Endodermal cell (in vitro differentiated cells): ENCODE results near the gene WFDC10A. TPM values are rescaled to one million over a fixed set of nuclear protein-coding genes. Genes with fewer than 3 reads are reported as not detected.
"Not testable (repeated sequence)": the region's sequence is repeated elsewhere in the genome, so short reads cannot be mapped to it uniquely, and the experiment has no call there.

ENCODE experiments used
- DNase-seq: peaks from one replicate; pipeline ENCODE4 v3.0.0-alpha.2; 2017
- H3K27ac ChIP-seq: 2 replicates; pipeline ENCODE4 v1.5.1; 2013; ENCODE audit warnings: mild to moderate bottlenecking, low read depth, low read length, moderate library complexity
- H3K27me3 ChIP-seq: 2 replicates; pipeline ENCODE4 v1.6.1; 2013; ENCODE audit warnings: mild to moderate bottlenecking, low read length, moderate library complexity; ENCODE audit not compliant: insufficient read depth, control insufficient read depth, poor library complexity, severe bottlenecking
- H3K36me3 ChIP-seq: 2 replicates; pipeline ENCODE4 v1.7.0; 2013; ENCODE audit warnings: mild to moderate bottlenecking, low read length, moderate library complexity; ENCODE audit not compliant: control insufficient read depth, insufficient read depth
- H3K4me1 ChIP-seq: one replicate; pipeline ENCODE4 v1.7.0; 2013; ENCODE audit warnings: low read length; ENCODE audit not compliant: control insufficient read depth, insufficient read depth
- H3K4me3 ChIP-seq: 2 replicates; pipeline ENCODE4 v1.5.1; 2013; ENCODE audit warnings: mild to moderate bottlenecking, low read length, moderate library complexity
- H3K9ac ChIP-seq: 2 replicates; pipeline ENCODE4 v1.6.1; 2013; ENCODE audit warnings: mild to moderate bottlenecking, low read length, moderate library complexity; ENCODE audit not compliant: poor library complexity, severe bottlenecking; ENCODE audit errors: extremely low read depth
- H3K9me3 ChIP-seq: 2 replicates; pipeline ENCODE4 v1.6.1; 2013; ENCODE audit warnings: mild to moderate bottlenecking, low read length, moderate library complexity; ENCODE audit not compliant: control insufficient read depth
- H3K27ac Mint-ChIP-seq: 2 replicates; pipeline ENCODE4 v1.8.0; 2020; ENCODE audit warnings: mixed read lengths
- H3K27me3 Mint-ChIP-seq: 2 replicates; pipeline ENCODE4 v1.8.0; 2021; ENCODE audit warnings: mild to moderate bottlenecking, mixed read lengths; ENCODE audit not compliant: insufficient read depth
- H3K36me3 Mint-ChIP-seq: 2 replicates; pipeline ENCODE4 v1.8.0; 2020; ENCODE audit warnings: low read depth, mixed read lengths
- H3K4me1 Mint-ChIP-seq: 2 replicates; pipeline ENCODE4 v1.8.0; 2020; ENCODE audit warnings: mixed read lengths
- H3K4me3 Mint-ChIP-seq: 2 replicates; pipeline ENCODE4 v1.8.0; 2020; ENCODE audit warnings: mild to moderate bottlenecking, moderate library complexity, mixed read lengths
- H3K9me3 Mint-ChIP-seq: 2 replicates; pipeline ENCODE4 v1.8.0; 2020; ENCODE audit warnings: mild to moderate bottlenecking, mixed read lengths
- WGBS, 2 experiments: methylation state at CpG; one replicate each; pipeline versions ENCODE4 v1.1.5 to v1.1.7; 2013; ENCODE audit warnings: missing lambda C conversion rate in 2 of 2, mixed read lengths in 1 of 2; ENCODE audit not compliant: insufficient coverage in 1 of 2, insufficient read length in 1 of 2; 5-methylcytosine and 5-hydroxymethylcytosine counted together
- total RNA-seq, 2 donors: library from RNA; stranded (reverse); fragmentation: NEBNext Ultra II Directional in 1 of 2; extraction: Animal tissue kit (Norgen Biotek cat#: 25700) in 1 of 2; gene quantifications; 2 replicates in 1 of 2; 3 replicates in 1 of 2; pipeline ENCODE4 v1.2.1, GENCODE V29; 2021
- TF ChIP-seq, protein P1 (sequence below): fragments of 200-600 bp; sonication (generic); conservative IDR thresholded peaks from 2 replicates; pipeline ENCODE4 v1.5.0; 2021; ENCODE audit warnings: antibody characterized with exemption, mild to moderate bottlenecking

Gene WFDC10A
- total RNA-seq, 2 donors from 2014 or later: not detected

DNA sequence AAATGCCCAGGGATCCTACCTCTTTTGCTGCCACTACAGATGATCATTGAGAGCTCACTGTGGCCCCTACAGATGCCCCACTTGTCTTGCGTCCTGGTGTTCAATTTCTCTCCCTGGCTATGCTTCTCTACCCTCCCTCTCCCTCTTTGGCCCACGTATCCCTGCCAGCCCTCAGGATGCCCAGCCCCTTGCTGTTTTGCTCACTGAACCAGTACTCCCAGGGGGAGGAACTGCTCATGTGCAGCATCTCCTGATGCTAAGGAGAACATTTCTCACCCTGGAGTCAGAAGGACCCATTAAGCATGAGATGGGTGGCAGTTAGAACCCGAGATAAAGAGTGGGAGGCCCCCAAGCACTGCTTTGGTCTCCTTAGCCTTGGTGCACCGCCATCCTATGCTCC lies 1.6 kb downstream of the WFDC10A start, which contains the start of gene WFDC9:
Gene WFDC9, minus strand, starts transcription at position 101 of the 400 bp plus-strand sequence. CDS start 21,103 bp downstream, outside the sequence.
- no peaks in the 10 kb centered on the region for H3K36me3 Mint-ChIP-seq
- H3K9me3 Mint-ChIP-seq: no peaks in the 10 kb centered on the region
- H3K27ac Mint-ChIP-seq: no peak within 1 kb of the TSS
- H3K36me3 ChIP-seq: no peaks in the 10 kb centered on the region
- no peaks in the 10 kb centered on the region for H3K27me3 ChIP-seq
- DNase-seq: no peak
- no peaks in the 10 kb centered on the region for H3K4me1 ChIP-seq
- H3K4me3 Mint-ChIP-seq: no peak within 1 kb of the TSS
- TF ChIP-seq, protein P1, sequence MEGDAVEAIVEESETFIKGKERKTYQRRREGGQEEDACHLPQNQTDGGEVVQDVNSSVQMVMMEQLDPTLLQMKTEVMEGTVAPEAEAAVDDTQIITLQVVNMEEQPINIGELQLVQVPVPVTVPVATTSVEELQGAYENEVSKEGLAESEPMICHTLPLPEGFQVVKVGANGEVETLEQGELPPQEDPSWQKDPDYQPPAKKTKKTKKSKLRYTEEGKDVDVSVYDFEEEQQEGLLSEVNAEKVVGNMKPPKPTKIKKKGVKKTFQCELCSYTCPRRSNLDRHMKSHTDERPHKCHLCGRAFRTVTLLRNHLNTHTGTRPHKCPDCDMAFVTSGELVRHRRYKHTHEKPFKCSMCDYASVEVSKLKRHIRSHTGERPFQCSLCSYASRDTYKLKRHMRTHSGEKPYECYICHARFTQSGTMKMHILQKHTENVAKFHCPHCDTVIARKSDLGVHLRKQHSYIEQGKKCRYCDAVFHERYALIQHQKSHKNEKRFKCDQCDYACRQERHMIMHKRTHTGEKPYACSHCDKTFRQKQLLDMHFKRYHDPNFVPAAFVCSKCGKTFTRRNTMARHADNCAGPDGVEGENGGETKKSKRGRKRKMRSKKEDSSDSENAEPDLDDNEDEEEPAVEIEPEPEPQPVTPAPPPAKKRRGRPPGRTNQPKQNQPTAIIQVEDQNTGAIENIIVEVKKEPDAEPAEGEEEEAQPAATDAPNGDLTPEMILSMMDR: no peak
- H3K4me1 Mint-ChIP-seq: peaks cover 1% of the 10 kb centered on the region
- H3K9ac ChIP-seq: no peak within 1 kb of the TSS
- WGBS, 2 experiments: 83 to 85% methylated on average over 1 to 4 of the region's 4 CpGs
- no peak within 1 kb of the TSS for H3K27ac ChIP-seq
- peaks cover 1% of the 10 kb centered on the region for H3K9me3 ChIP-seq
- H3K4me3 ChIP-seq: no peak within 1 kb of the TSS
- peaks cover 10% of the 10 kb centered on the region for H3K27me3 Mint-ChIP-seq

GRCh38 chr20:45636513-45636912 lies 7.0 kb downstream of the WFDC10A start:
- Mint-ChIP-seq H3K4me3 (no peak overlapping the region), H3K27ac (no peak overlapping the region), H3K36me3 (no peaks in the 10 kb centered on the region), H3K4me1 (no peaks in the 10 kb centered on the region), H3K27me3 (peaks cover under 1% of the 10 kb centered on the region), H3K9me3 (no peaks in the 10 kb centered on the region)
- H3K4me3 ChIP-seq: no peak overlapping the region
- no peaks in the 10 kb centered on the region for H3K27me3 ChIP-seq
- no peaks in the 10 kb centered on the region for H3K9me3 ChIP-seq
- H3K27ac ChIP-seq: no peak overlapping the region
- no peaks in the 10 kb centered on the region for H3K36me3 ChIP-seq
- WGBS, 2 experiments: 92 to 100% methylated on average over 1 of the region's 1 CpG
- no peaks in the 10 kb centered on the region for H3K4me1 ChIP-seq
- DNase-seq: no peak
- TF ChIP-seq, protein P1: no peak
- no peak overlapping the region for H3K9ac ChIP-seq

- peaks cover 2% of the 10 kb centered on the region for H3K9me3 Mint-ChIP-seq
- DNase-seq: no peak
- H3K4me3 ChIP-seq: no peak overlapping the region
- H3K4me1 Mint-ChIP-seq: no peaks in the 10 kb centered on the region
- H3K27ac Mint-ChIP-seq: no peak overlapping the region
- no peaks in the 10 kb centered on the region for H3K27me3 ChIP-seq
- WGBS, 2 experiments: 91 to 97% methylated on average over 4 to 5 of the region's 5 CpGs
- no peaks in the 10 kb centered on the region for H3K4me1 ChIP-seq
- H3K9me3 ChIP-seq: no peaks in the 10 kb centered on the region
- no peaks in the 10 kb centered on the region for H3K36me3 ChIP-seq
- H3K9ac ChIP-seq: no peak overlapping the region
- no peak overlapping the region for H3K27ac ChIP-seq
- H3K4me3 Mint-ChIP-seq: no peak overlapping the region
- H3K27me3 Mint-ChIP-seq: no peaks in the 10 kb centered on the region
- TF ChIP-seq, protein P1: no peak
- H3K36me3 Mint-ChIP-seq: no peaks in the 10 kb centered on the region
These were observed 10.1 kb downstream of the WFDC10A start for GRCh38 chr20:45639687-45640086.

GRCh38 chr20:45641076-45641475 lies 11.5 kb downstream of the WFDC10A start:
- not testable (repeated sequence) for H3K4me1 Mint-ChIP-seq, H3K9ac ChIP-seq, DNase-seq, H3K9me3 ChIP-seq, H3K36me3 Mint-ChIP-seq, H3K27ac Mint-ChIP-seq, H3K36me3 ChIP-seq, H3K4me3 Mint-ChIP-seq, H3K9me3 Mint-ChIP-seq, H3K4me1 ChIP-seq, H3K27me3 ChIP-seq, H3K27me3 Mint-ChIP-seq, H3K27ac ChIP-seq, H3K4me3 ChIP-seq
- 87 to 97% methylated on average over 3 to 23 of the region's 24 CpGs for WGBS, 2 experiments

DNA sequence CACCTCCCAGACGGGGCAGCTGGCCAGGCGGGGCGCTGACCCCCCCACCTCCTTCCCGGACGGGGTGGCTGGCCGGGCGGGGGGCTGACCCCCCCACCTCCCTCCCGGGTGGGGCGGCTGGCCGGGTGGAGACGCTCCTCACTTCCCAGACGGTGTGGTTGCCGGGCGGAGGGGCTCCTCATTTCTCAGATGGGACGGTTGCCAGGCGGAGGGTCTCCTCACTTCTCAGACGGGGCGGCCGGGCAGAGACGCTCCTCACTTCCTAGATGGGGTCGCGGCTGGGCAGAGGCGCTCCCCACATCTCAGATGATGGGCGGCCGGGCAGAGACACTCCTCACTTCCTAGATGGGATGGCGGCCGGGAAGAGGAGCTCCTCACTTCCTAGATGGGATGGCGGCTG lies 16.3 kb downstream of the WFDC10A start:
- not testable (repeated sequence) for H3K9ac ChIP-seq, H3K4me3 ChIP-seq, H3K4me1 ChIP-seq, DNase-seq, H3K27me3 Mint-ChIP-seq, H3K27ac ChIP-seq, H3K4me3 Mint-ChIP-seq, H3K27ac Mint-ChIP-seq, H3K36me3 ChIP-seq, H3K36me3 Mint-ChIP-seq, H3K27me3 ChIP-seq, H3K4me1 Mint-ChIP-seq
- peaks cover 26% of the 10 kb centered on the region for H3K9me3 Mint-ChIP-seq
- H3K9me3 ChIP-seq: peaks cover 10% of the 10 kb centered on the region
- WGBS, 2 experiments: 89 to 95% methylated on average over 11 to 20 of the region's 28 CpGs
